Measurements from ENCODE around the gene BLOC1S3. TPM values are rescaled to one million over a fixed set of nuclear protein-coding genes. Genes with fewer than 3 reads are reported as not detected.

The BLOC1S3 gene
- total RNA-seq, 4 donors from 2014 or later, result 9.1 to 15.4 (median 11.9) TPM

DNA sequence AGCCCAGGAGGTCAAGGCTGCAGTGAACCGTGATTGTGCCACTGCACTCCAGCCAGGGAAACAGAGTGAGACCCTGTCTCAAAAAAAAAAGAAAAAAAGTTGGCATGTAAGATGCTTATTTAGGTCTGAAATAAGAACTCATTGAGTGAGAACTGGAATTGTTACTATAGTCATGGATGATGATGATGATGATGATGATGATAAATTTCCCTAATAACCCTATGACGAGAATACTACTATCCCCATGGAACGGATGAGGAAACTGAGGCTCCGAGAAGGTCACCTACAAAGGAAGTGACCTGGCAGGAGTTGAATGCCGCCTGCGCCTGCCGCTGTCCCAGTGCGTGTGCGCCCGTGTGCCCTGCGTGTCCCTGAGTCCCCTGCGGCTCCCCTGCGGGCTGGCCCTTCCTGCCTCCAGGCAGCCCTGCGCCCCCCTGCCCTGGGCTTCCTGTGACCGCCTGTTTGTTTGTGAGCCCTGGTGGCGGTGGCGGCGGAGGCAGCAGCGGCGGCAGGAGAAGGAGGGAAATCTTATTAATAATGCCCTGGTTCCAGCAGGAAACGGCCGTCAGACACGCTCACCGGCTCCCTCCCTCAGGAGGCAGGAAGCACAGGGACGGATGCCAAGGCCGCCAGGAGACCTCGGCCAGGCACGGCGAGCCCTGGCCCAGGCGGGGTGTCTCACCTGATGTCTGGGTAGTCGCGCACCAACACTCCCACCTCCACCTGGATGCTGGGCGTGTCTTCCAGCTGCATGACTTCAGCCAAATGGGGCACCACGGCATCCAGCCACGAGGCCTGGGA is 37.0 kb downstream of the BLOC1S3 start:
- peaks cover 10% of the 10 kb centered on the region for H3K27me3 ChIP-seq
- no peak for TF ChIP-seq POLR2A (IDR thresholded peaks at IDR 0.05)
- TF ChIP-seq, protein P1, sequence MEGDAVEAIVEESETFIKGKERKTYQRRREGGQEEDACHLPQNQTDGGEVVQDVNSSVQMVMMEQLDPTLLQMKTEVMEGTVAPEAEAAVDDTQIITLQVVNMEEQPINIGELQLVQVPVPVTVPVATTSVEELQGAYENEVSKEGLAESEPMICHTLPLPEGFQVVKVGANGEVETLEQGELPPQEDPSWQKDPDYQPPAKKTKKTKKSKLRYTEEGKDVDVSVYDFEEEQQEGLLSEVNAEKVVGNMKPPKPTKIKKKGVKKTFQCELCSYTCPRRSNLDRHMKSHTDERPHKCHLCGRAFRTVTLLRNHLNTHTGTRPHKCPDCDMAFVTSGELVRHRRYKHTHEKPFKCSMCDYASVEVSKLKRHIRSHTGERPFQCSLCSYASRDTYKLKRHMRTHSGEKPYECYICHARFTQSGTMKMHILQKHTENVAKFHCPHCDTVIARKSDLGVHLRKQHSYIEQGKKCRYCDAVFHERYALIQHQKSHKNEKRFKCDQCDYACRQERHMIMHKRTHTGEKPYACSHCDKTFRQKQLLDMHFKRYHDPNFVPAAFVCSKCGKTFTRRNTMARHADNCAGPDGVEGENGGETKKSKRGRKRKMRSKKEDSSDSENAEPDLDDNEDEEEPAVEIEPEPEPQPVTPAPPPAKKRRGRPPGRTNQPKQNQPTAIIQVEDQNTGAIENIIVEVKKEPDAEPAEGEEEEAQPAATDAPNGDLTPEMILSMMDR (IDR thresholded peaks at IDR 0.05), result no peak
- H3K36me3 ChIP-seq, result no peaks in the 10 kb centered on the region
- H3K4me1 ChIP-seq, result peaks cover 7 to 19% of the 10 kb centered on the region in 2 donors
- H3K4me3 ChIP-seq (replicated peaks in 1 of 3), result no peak overlapping the region
- H3K9me3 ChIP-seq, result no peaks in the 10 kb centered on the region
- H3K27ac ChIP-seq, result peak overlapping the region in 1 of 3 donors; percentile 11
- intact Hi-C loops (cut with DNase I), result no loop called here
- DNase-seq, result peak; percentile 55 to 68
- WGBS, 2 donors, result 16 to 23% methylated on average over 20 to 27 of the region's 35 CpGs

DNA sequence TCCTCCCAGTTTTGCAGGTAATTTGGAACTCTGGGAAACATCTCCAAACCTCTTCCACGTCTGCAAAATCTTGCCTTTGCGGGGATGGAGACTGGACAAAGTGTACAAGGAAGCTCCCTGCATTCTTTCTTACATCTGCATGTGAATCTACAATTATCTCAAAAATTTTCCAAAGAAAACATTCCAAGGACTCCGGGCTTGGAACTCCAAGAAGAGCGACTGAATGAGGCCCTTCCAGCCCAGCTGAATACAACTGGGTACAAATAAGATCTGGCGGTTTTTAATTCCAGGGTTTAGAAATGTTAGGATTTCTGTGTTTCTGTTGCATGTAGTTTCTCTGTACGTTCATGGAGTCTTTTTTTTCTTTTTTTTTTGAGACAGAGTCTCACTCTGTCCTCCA is 38.1 kb downstream of the BLOC1S3 start:
- no peaks in the 10 kb centered on the region for H3K9me3 ChIP-seq
- DNase-seq, result no peak
- H3K27ac ChIP-seq, result no peak overlapping the region
- no peak for TF ChIP-seq POLR2A (IDR thresholded peaks at IDR 0.05)
- TF ChIP-seq, protein P1 (IDR thresholded peaks at IDR 0.05), result no peak
- H3K4me3 ChIP-seq (replicated peaks in 1 of 3), result no peak overlapping the region
- H3K36me3 ChIP-seq, result no peaks in the 10 kb centered on the region
- H3K27me3 ChIP-seq, result peaks cover 10% of the 10 kb centered on the region
- peaks cover 7 to 19% of the 10 kb centered on the region in 2 donors for H3K4me1 ChIP-seq
- intact Hi-C loops (cut with DNase I), result no loop called here
- WGBS, 2 donors, result 56 to 58% methylated on average over 6 of the region's 6 CpGs

DNA sequence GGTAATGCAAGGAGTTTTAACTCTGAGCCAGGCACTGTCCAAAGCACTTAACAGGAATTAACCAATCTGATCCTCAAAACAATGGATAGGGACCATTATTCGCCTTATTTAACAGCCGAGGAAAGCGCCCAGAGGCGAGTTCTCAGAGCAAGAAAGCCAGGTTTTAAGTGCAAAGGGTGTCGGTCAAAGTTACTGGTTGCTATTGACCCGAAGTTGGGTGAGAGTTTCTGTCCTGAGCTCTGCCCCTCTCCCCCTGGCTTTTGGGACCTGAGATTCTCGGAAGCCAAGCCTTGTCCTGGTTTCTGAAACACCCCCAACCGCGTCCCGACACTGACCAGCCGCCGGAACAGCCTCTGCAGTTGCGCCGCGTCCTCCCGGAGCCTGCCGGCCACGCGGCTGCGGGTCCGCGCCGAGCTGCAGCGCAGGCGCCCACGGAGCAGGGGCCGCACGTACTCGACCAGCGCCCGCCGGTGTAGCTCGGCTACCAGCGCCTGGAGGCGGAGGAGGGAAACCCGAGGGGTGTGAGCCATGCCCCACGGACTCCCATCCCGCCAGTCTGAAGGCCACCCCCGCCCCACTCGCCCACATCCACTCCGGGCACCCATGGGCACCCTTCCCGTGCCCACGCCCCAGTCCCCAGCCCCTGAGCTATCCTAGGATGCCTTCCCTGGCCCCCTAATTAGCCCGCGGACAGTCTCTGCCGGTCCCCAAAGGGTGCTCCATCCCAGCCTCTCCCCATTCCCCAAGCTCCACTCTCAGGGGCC is 38.8 kb downstream of the BLOC1S3 start:
- DNase-seq, result no peak
- no peak overlapping the region for H3K27ac ChIP-seq
- TF ChIP-seq, protein P1 (IDR thresholded peaks at IDR 0.05), result no peak
- intact Hi-C loops (cut with DNase I), result no loop called here
- no peaks in the 10 kb centered on the region for H3K9me3 ChIP-seq
- peaks cover 10% of the 10 kb centered on the region for H3K27me3 ChIP-seq
- 9 to 28% methylated on average over 13 to 24 of the region's 46 CpGs for WGBS, 2 donors
- H3K4me3 ChIP-seq (replicated peaks in 1 of 3), result no peak overlapping the region
- H3K4me1 ChIP-seq, result peaks cover 7 to 19% of the 10 kb centered on the region in 2 donors
- no peaks in the 10 kb centered on the region for H3K36me3 ChIP-seq

DNA sequence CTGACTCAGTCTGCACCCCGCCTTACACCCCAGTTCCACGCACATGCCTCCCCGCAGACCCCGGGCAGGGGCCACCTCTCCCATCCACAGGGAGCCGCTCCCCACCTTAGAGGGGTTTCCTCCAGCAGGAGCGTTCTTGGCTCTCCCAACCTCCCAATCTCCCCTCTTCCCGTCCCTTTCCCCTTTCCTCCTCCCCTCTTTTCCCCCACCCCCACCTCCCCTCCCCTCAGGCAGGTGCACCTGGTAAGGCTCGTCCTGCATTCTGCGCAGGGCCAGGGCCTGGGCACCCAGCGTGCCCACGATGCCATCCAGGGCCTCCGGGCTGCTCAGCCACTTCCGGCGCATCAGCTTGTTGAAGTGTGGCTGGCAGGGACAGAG is 39.4 kb downstream of the BLOC1S3 start:
- Histone ChIP-seq H3K4me3 (replicated peaks in 1 of 3) (no peak overlapping the region), H3K36me3 (no peaks in the 10 kb centered on the region), H3K9me3 (no peaks in the 10 kb centered on the region), H3K27me3 (peaks cover 10% of the 10 kb centered on the region), H3K27ac (no peak overlapping the region), H3K4me1 (peaks cover 7 to 16% of the 10 kb centered on the region in 2 donors)
- no peak for TF ChIP-seq POLR2A (IDR thresholded peaks at IDR 0.05)
- intact Hi-C loops (cut with DNase I), result no loop called here
- 20 to 34% methylated on average over 9 to 14 of the region's 14 CpGs for WGBS, 2 donors
- DNase-seq, result no peak

DNA sequence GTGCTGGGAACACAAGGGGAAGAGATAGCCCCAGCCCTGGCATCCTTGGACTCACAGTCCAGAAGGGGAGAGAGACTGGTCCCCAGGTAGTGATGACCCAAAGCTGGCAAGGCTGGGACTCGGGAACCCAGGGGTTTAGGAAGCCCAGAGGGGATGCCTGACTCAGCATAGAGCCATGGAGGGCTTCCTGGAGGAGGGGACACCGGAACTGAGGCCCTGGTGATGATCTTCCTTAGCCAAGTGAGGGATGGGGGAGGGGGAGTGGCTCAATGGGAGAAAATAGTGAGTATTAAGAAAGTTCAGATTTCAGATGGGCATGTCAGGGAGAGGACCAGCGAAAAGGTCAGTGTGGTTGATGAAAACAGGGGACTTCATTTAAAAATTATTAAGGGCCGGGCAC is 39.8 kb downstream of the BLOC1S3 start:
- no peaks in the 10 kb centered on the region for H3K9me3 ChIP-seq
- no peaks in the 10 kb centered on the region for H3K36me3 ChIP-seq
- no peak overlapping the region for H3K27ac ChIP-seq
- intact Hi-C loops (cut with DNase I), result no loop called here
- WGBS, 2 donors, result 60 to 63% methylated on average over 4 of the region's 4 CpGs
- TF ChIP-seq, protein P1 (IDR thresholded peaks at IDR 0.05), result no peak
- no peak for TF ChIP-seq POLR2A (IDR thresholded peaks at IDR 0.05)
- H3K4me1 ChIP-seq, result peaks cover 7 to 13% of the 10 kb centered on the region in 2 donors
- DNase-seq, result no peak
- H3K27me3 ChIP-seq, result peaks cover 10% of the 10 kb centered on the region
- H3K4me3 ChIP-seq (replicated peaks in 1 of 3), result no peak overlapping the region

Measured in thyroid gland (tissue), 4 donors.